ENCODE data around the gene RHOJ.

DNA sequence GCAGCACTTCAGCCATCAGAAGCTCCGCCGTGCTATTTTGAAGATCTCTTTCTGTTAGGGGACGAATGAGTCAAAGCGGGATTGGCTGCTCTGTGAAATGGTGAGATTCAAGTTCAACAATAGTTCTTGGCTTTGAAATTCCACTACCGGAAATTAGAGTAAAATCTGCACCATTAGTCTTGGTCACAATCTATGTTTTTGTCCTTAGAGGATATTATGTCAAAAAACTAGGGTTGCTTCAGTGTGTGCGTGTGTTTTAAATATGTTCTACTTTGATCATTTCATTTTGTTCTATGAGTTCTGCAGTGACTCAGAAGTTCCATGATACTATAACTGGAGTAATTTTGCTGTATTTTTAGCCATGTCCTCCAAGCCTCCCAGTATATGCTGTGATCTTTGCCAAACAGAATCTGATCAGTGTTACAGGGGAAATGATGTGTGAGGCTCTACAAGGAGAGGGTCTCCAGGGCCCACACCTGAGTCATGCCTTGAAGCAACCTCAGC lies 91.9 kb downstream of the RHOJ start:
- TF ChIP-seq, protein P1, sequence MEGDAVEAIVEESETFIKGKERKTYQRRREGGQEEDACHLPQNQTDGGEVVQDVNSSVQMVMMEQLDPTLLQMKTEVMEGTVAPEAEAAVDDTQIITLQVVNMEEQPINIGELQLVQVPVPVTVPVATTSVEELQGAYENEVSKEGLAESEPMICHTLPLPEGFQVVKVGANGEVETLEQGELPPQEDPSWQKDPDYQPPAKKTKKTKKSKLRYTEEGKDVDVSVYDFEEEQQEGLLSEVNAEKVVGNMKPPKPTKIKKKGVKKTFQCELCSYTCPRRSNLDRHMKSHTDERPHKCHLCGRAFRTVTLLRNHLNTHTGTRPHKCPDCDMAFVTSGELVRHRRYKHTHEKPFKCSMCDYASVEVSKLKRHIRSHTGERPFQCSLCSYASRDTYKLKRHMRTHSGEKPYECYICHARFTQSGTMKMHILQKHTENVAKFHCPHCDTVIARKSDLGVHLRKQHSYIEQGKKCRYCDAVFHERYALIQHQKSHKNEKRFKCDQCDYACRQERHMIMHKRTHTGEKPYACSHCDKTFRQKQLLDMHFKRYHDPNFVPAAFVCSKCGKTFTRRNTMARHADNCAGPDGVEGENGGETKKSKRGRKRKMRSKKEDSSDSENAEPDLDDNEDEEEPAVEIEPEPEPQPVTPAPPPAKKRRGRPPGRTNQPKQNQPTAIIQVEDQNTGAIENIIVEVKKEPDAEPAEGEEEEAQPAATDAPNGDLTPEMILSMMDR (conservative IDR thresholded peaks at IDR 0.05; ENCODE audit: low read depth, low read length): no peak
- no peak for TF ChIP-seq EZH2 (IDR thresholded peaks at IDR 0.05; ENCODE audit: borderline replicate concordance, low read depth, low read length, poor library complexity, severe bottlenecking)
